ENCODE data around the gene RAP1GAP2.

Gene RAP1GAP2

GRCh38 chr17:2962729-2963128 lies 166.5 kb downstream of the RAP1GAP2 start:
- DNase-seq (ENCODE audit: low spot score), result no peak
- in situ Hi-C loops (cut with MboI; ENCODE audit: low pct_unique_long_range_greater_than_20kb, low sequenced_read_pairs, unreplicated experiment), result no loop called here
- TF ChIP-seq CTCF (IDR thresholded peaks at IDR 0.05; ENCODE audit: extremely low read depth, insufficient read depth, missing control alignments), result no peak

DNA sequence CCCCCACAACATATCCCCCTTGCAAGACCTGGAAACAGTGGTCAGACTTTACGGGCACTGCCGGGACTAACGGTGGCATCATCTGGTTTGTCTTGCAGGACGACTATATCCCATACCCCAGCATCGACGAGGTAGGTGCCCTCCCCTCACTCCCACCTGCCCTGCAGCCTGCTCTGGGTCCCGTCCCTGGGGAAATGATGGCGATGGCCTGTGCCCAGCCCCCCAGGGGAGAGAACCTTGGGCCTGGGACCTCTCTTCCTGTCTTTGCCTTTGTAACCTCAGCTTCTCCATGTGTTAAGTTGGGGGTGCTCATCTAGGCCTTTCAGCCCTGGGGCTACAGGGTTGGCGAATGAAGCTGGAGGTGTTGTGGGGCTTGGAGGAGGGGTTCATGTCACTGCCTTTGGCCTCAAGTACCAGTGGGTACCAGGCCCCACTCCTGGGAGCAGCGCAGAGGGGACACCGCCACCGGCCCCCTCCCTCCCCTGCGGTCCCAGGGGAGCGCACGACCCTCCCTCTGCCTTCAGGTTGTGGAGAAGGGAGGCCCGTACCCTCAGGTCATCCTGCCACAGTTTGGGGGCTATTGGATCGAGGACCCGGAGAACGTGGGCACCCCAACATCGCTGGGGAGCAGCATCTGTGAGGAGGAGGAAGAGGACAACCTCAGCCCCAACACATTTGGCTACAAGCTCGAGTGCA lies 167.2 kb downstream of the RAP1GAP2 start:
- DNase-seq (ENCODE audit: low spot score), result peak; percentile 7
- in situ Hi-C loops (cut with MboI; ENCODE audit: low pct_unique_long_range_greater_than_20kb, low sequenced_read_pairs, unreplicated experiment), result no loop called here
- no peak for TF ChIP-seq CTCF (IDR thresholded peaks at IDR 0.05; ENCODE audit: extremely low read depth, insufficient read depth, missing control alignments)

- in situ Hi-C loops (cut with MboI; ENCODE audit: low pct_unique_long_range_greater_than_20kb, low sequenced_read_pairs, unreplicated experiment), result no loop called here
- TF ChIP-seq CTCF (IDR thresholded peaks at IDR 0.05; ENCODE audit: extremely low read depth, insufficient read depth, missing control alignments), result no peak
- no peak for DNase-seq (ENCODE audit: low spot score)
These were observed 167.8 kb downstream of the RAP1GAP2 start for GRCh38 chr17:2964028-2964356.

DNA sequence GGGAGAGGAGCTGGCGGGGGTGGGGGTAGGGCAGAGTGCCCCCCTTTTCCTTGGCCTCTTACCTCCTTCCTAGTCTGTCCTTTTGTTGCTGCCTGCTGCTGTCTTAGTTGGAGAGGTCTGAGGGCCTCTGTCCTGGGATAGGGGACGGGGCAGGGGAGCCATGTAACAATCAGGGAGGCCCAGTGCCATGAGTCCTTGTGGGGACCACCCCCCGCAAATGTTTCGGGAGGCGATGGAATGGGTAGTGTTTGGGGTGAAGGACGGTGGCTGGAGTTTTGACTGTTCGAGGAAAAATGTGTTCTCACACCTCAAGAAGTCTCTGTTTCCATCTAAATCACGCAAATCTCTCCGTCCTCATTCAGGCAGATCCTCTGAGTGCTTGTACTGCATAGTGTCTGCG lies 168.1 kb downstream of the RAP1GAP2 start:
- in situ Hi-C loops (cut with MboI; ENCODE audit: low pct_unique_long_range_greater_than_20kb, low sequenced_read_pairs, unreplicated experiment), result no loop called here
- TF ChIP-seq CTCF (IDR thresholded peaks at IDR 0.05; ENCODE audit: extremely low read depth, insufficient read depth, missing control alignments), result no peak

DNA sequence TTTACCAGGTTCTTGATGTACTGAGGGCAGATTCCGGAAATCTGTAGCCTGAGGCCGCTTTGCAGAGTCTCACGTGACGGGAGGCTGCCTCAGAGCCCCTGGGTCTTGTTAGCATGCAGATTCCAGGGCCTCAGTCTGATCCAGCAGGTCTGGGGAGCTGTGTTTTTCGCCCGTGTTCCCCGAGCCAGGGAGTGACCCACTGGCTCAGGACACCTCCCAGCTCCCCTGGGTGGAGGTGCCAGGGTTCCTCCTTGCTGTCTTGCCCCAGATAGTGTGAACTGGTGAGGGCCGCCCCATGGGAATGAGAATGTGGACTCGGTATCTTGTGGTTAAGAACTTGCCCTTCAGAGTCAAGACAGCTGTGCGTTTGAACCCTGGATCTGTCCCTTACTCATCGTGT lies 168.6 kb downstream of the RAP1GAP2 start:
- in situ Hi-C loops (cut with MboI; ENCODE audit: low pct_unique_long_range_greater_than_20kb, low sequenced_read_pairs, unreplicated experiment), result no loop called here
- TF ChIP-seq CTCF (IDR thresholded peaks at IDR 0.05; ENCODE audit: extremely low read depth, insufficient read depth, missing control alignments), result no peak
- no peak for DNase-seq (ENCODE audit: low spot score)

More for the DNA sequence above, 168.1 kb downstream of the RAP1GAP2 start:
- DNase-seq (ENCODE audit: low spot score), result no peak

- DNase-seq (ENCODE audit: low spot score), result no peak
- TF ChIP-seq CTCF (IDR thresholded peaks at IDR 0.05; ENCODE audit: extremely low read depth, insufficient read depth, missing control alignments), result no peak
- in situ Hi-C loops (cut with MboI; ENCODE audit: low pct_unique_long_range_greater_than_20kb, low sequenced_read_pairs, unreplicated experiment), result no loop called here
These were observed 169.7 kb downstream of the RAP1GAP2 start for GRCh38 chr17:2965621-2966595.
